K562 (cell line): Measurements from ENCODE around the gene RBPJ. TPM values are rescaled to one million over a fixed set of nuclear protein-coding genes. Genes with fewer than 3 reads are reported as not detected.

Experiments
- ATAC-seq: fragments of 200-7000 bp; cut with Tn5 transposase; 3 replicates; pipeline ENCODE4 v1.9.1; 2020; ENCODE audit warnings: moderate library complexity
- BruUV-seq: library from RNA; stranded (reverse); fragments of 400-500 nt; replicated peaks from 2 replicates; lab custom pipeline; 2021; lab: Mats Ljungman, UMichigan
- CTCF ChIA-PET: fragments of 300-600 bp; formaldehyde crosslinking; extraction: SDS; loops from one replicate; lab custom pipeline; 2021; ENCODE audit warnings: low intra/inter-chr PET ratio; lab: Yijun Ruan, JAX
- POLR2A ChIA-PET: fragments of 300-600, 350-650 bp; sonication (Branson Sonifier 250); formaldehyde crosslinking; extraction: SDS; loops from one replicate; lab custom pipeline; 2021; ENCODE audit warnings: antibody characterized with exemption, inconsistent platforms; lab: Yijun Ruan, JAX
- DNase-seq, 4 experiments: peaks; one replicate each; pipeline versions ENCODE4 v3.0.0 to v3.0.0-alpha.2; 2011 to 2018; ENCODE audit warnings: low spot score in 3 of 4, mixed read lengths in 3 of 4; ENCODE audit errors: extremely low read depth in 1 of 4
- FAIRE-seq: peaks from 2 replicates; lab custom pipeline; 2011; peaks lifted over from hg19 to GRCh38; lab: Jason Lieb, UNC
- H2AFZ ChIP-seq: 2 replicates; pipeline ENCODE4 v1.6.0; 2011; ENCODE audit warnings: low read depth, low read length, control low read depth, inconsistent platforms
- H3K27ac ChIP-seq: fragments of 200-600 bp; 3 replicates; pipeline ENCODE4 v1.8.0; 2011; ENCODE audit warnings: low read depth, mild to moderate bottlenecking, control low read depth, inconsistent platforms, low read length, moderate library complexity, mixed read lengths; ENCODE audit errors: extremely low read depth
- H3K27me3 ChIP-seq, 2 experiments: fragments of 300-600 bp in 1 of 2; 2 replicates in 1 of 2; 3 replicates in 1 of 2; pipeline versions ENCODE4 v1.6.0 to v1.8.0; 2011; ENCODE audit warnings: inconsistent platforms in 2 of 2, low read length in 2 of 2, mild to moderate bottlenecking in 1 of 2, mixed read lengths in 1 of 2, moderate library complexity in 1 of 2; ENCODE audit not compliant: control insufficient read depth in 2 of 2, insufficient read depth in 2 of 2
- H3K36me3 ChIP-seq: fragments of 300-600 bp; 3 replicates; pipeline ENCODE4 v1.8.0; 2011; ENCODE audit warnings: mild to moderate bottlenecking, low read length, inconsistent platforms; ENCODE audit not compliant: control insufficient read depth, insufficient read depth
- H3K4me1 ChIP-seq, 2 experiments: fragments of 200-600 bp in 1 of 2; replicated peaks in 1 of 2; 2 replicates in 1 of 2; 3 replicates in 1 of 2; pipeline versions ENCODE4 v1.5.1 to v1.8.0; 2011; ENCODE audit warnings: inconsistent platforms in 2 of 2, low read length in 2 of 2, mild to moderate bottlenecking in 1 of 2, mixed read lengths in 1 of 2, moderate library complexity in 1 of 2; ENCODE audit not compliant: control insufficient read depth in 2 of 2, insufficient read depth in 2 of 2
- H3K4me2 ChIP-seq: 2 replicates; pipeline ENCODE4 v1.6.1; 2011; ENCODE audit warnings: low read length, control low read depth, inconsistent platforms, mixed read lengths; ENCODE audit not compliant: insufficient read depth
- H3K4me3 ChIP-seq: fragments of 200-600 bp; sonication (generic), shearing (Covaris generic); 2 replicates; pipeline ENCODE4 v1.5.1; 2016; ENCODE audit warnings: control low read depth, inconsistent platforms
- H3K79me2 ChIP-seq: fragments of 200-600 bp; 3 replicates; pipeline ENCODE4 v1.8.0; 2011; ENCODE audit warnings: low read length, inconsistent platforms; ENCODE audit not compliant: control insufficient read depth, insufficient read depth
- H3K9ac ChIP-seq, 2 experiments: 2 replicates each; pipeline versions ENCODE4 v1.6.0 to v1.6.1; 2011; ENCODE audit warnings: low read depth in 2 of 2, low read length in 2 of 2, control low read depth in 1 of 2, inconsistent platforms in 1 of 2, mild to moderate bottlenecking in 1 of 2, mixed read lengths in 1 of 2; ENCODE audit not compliant: insufficient read depth in 1 of 2
- H3K9me1 ChIP-seq: one replicate; pipeline ENCODE4 v1.6.0; 2011; ENCODE audit warnings: inconsistent platforms, mild to moderate bottlenecking, low read length, moderate library complexity; ENCODE audit not compliant: control insufficient read depth, insufficient read depth
- H3K9me3 ChIP-seq: replicated peaks from 2 replicates; pipeline ENCODE4 v1.5.1; 2011; ENCODE audit warnings: low read depth, low read length, inconsistent platforms; ENCODE audit not compliant: control insufficient read depth, insufficient read depth
- H4K20me1 ChIP-seq: replicated peaks from 2 replicates; pipeline ENCODE4 v1.6.1; 2011; ENCODE audit warnings: low read length, inconsistent platforms, mixed read lengths; ENCODE audit not compliant: control insufficient read depth, insufficient read depth
- C11orf30 ChIP-seq: fragments of 450-650 bp; IDR thresholded peaks from 2 replicates; pipeline ENCODE4 v1.6.1; 2016; ENCODE audit warnings: low read depth, mild to moderate bottlenecking
- CTCF ChIP-seq, 3 experiments: IDR thresholded peaks in 2 of 3; conservative IDR thresholded peaks in 1 of 3; 2 replicates each; pipeline ENCODE4 v1.5.1; 2011 to 2012; ENCODE audit warnings: low read length in 3 of 3, mild to moderate bottlenecking in 3 of 3, control low read depth in 2 of 3, improper control_type of control experiment in 1 of 3, inconsistent platforms in 1 of 3, low read depth in 1 of 3, mixed read lengths in 1 of 3, moderate library complexity in 1 of 3; ENCODE audit not compliant: insufficient read depth in 2 of 3
- HCFC1 ChIP-seq: IDR thresholded peaks from 2 replicates; pipeline ENCODE4 v1.6.1; 2012; ENCODE audit warnings: low read depth, low read length, improper control_type of control experiment
- MAFK ChIP-seq: IDR thresholded peaks from 2 replicates; pipeline ENCODE4 v1.6.1; 2011; ENCODE audit warnings: low read length, improper control_type of control experiment
- PHB ChIP-seq: fragments of 250-450 bp; sonication (Bioruptor Pico); IDR thresholded peaks from 2 replicates; pipeline ENCODE4 v1.5.0; 2021
- REST ChIP-seq, 2 experiments: fragments of 450-650 bp; formaldehyde crosslinking in 1 of 2; IDR thresholded peaks; 2 replicates each; pipeline versions ENCODE4 v1.4.0 to v1.6.1; 2014 to 2020; ENCODE audit warnings: mild to moderate bottlenecking in 2 of 2, borderline replicate concordance in 1 of 2, low read depth in 1 of 2
- SRSF3 ChIP-seq: fragments of 200-400 bp; formaldehyde crosslinking; IDR thresholded peaks from 2 replicates; pipeline ENCODE4 v1.6.1; 2016; ENCODE audit warnings: mild to moderate bottlenecking, low read length, moderate library complexity; ENCODE audit not compliant: insufficient read depth
- TBL1XR1 ChIP-seq, 2 experiments: IDR thresholded peaks; 2 replicates each; pipeline ENCODE4 v1.6.1; 2012; ENCODE audit warnings: improper control_type of control experiment in 2 of 2, low read length in 2 of 2, mild to moderate bottlenecking in 1 of 2
- WGBS: fragments of 100-300 bp; shearing (Covaris generic); methylation state at CpG from one replicate; pipeline ENCODE4 v1.1.6; 2016; ENCODE audit warnings: low coverage, mixed read lengths; ENCODE audit not compliant: insufficient coverage; ENCODE audit errors: missing lambda C conversion rate; 5-methylcytosine and 5-hydroxymethylcytosine counted together
- in situ Hi-C: fragments of 300-500 bp; cut with MboI; formaldehyde crosslinking; loops from 4 replicates; pipeline ENCODE4 v1.15.0; 2018; ENCODE audit warnings: inconsistent platforms, mixed read lengths
- intact Hi-C: fragments of 100-400 bp; cut with micrococcal nuclease; formaldehyde crosslinking; loops from 2 replicates; pipeline ENCODE4 v1.14.2; 2022
- polyA plus RNA-seq, 8 experiments: library from polyadenylated mRNA; depleted of rRNA in 4 of 8; stranded (reverse) in 5 of 8; unstranded in 3 of 8; fragments of >200 nt; fragmentation: Nextera tagmentation in 2 of 8; fragmentation: Illumina TruSeq in 1 of 8; extraction: Ambion mirVana in 2 of 8; extraction: Trizol in 1 of 8; gene quantifications; 2 replicates each; pipeline versions ENCODE4 v1.2.1 to v1.2.3, GENCODE V29; 2011 to 2014; ENCODE audit warnings: inconsistent platforms in 1 of 8, missing spikeins in 1 of 8
- total RNA-seq, 7 experiments: library from RNA; depleted of rRNA in 6 of 7; stranded (reverse); fragments of >200 nt in 6 of 7; fragmentation: Illumina TruSeq in 2 of 7; extraction: Trizol in 2 of 7; gene quantifications; 2 replicates each; pipeline versions ENCODE4 v1.2.1 to v1.2.3, GENCODE V29; 2011 to 2021; ENCODE audit warnings: low replicate concordance in 1 of 7

RBPJ gene
- total and polyA plus RNA-seq, 9 of the 15 experiments (the other 6 are each of a cell fraction or from before 2014, with no cell fraction given), result 17.2 to 49.4 (median 33.8) TPM

- no peak for TF ChIP-seq HCFC1
- TF ChIP-seq, all 486 proteins: peak for 0
These were observed 6.0 kb downstream of the RBPJ start (continued) for GRCh38 chr4:26326791-26327190.

GRCh38 chr4:26330186-26330787 is 9.5 kb downstream of the RBPJ start:
- FAIRE-seq (peak; percentile 79), ATAC-seq (peak; percentile 89), DNase-seq (peak; percentile 29 to 67 (median 36))
- H3K27me3 ChIP-seq, result no peaks in the 10 kb centered on the region
- intact Hi-C loops, result loop anchor here (1.0 kb wide), 1 partner anchor 80 kb away; no protein-coding TSS in a partner anchor
- no peak overlapping the region for H3K27ac ChIP-seq
- no peaks in the 10 kb centered on the region for H3K36me3 ChIP-seq
- H3K9me1 ChIP-seq, result no peaks in the 10 kb centered on the region
- H3K4me2 ChIP-seq, result no peak overlapping the region
- no peak overlapping the region for H2AFZ ChIP-seq
- in situ Hi-C loops, result no loop called here
- H4K20me1 ChIP-seq, result peaks cover 34% of the 10 kb centered on the region
- peaks cover 93% of the 10 kb centered on the region for H3K79me2 ChIP-seq
- POLR2A ChIA-PET, result interaction anchor here (0.6 to 1.6 kb wide), 8 partner anchors 8 to 649 kb away, joined by 3 to 4 read pairs (median 3); partner anchors contain the start of gene RBPJ
- no peaks in the 10 kb centered on the region for H3K9me3 ChIP-seq
- WGBS, result 41% methylated on average over 4 of the region's 4 CpGs
- no TSS peak for BruUV-seq
- CTCF ChIA-PET, result interaction anchor here (1.7 kb wide), 1 partner anchor 81 kb away, joined by 14 read pairs; no protein-coding TSS in a partner anchor
- H3K9ac ChIP-seq, result no peak overlapping the region
- peaks cover 5 to 7% of the 10 kb centered on the region in 2 experiments; a peak in 3 of 5 replicates for H3K4me1 ChIP-seq
- H3K4me3 ChIP-seq, result no peak overlapping the region
- peak; percentile 59 to 70 (median 64) for TF ChIP-seq CTCF (IDR thresholded peaks at IDR 0.05 in 2 of 3, conservative IDR thresholded peaks at IDR 0.05 in 1 of 3; ENCODE audit: insufficient read depth in 2 of 3, low read depth in 1 of 3, low read length in 3 of 3)
- 0 out of 2 replicates have a peak, but pooled peaks have one; percentile 19 for TF ChIP-seq MAFK
- TF ChIP-seq TBL1XR1 (IDR thresholded peaks at IDR 0.05; ENCODE audit: low read length in 2 of 2), result no peak
- TF ChIP-seq REST (IDR thresholded peaks at IDR 0.05; ENCODE audit: borderline replicate concordance), result peak; percentile 60; the same call in 1 of the 2 replicates
- no peak for TF ChIP-seq REST (CRISPR knock-in tag; IDR thresholded peaks at IDR 0.05; ENCODE audit: low read depth)
- TF ChIP-seq SRSF3, result no peak
- no peak for TF ChIP-seq PHB (CRISPR knock-in tag)
- TF ChIP-seq C11orf30, result peak; percentile 56; the same call in 1 of the 2 replicates
